ENCODE data around the gene DSE. TPM values are rescaled to one million over a fixed set of nuclear protein-coding genes. Genes with fewer than 3 reads are reported as not detected.

DSE gene
- total RNA-seq, 2 donors from 2014 or later: 5.8 to 6.0 TPM

DNA sequence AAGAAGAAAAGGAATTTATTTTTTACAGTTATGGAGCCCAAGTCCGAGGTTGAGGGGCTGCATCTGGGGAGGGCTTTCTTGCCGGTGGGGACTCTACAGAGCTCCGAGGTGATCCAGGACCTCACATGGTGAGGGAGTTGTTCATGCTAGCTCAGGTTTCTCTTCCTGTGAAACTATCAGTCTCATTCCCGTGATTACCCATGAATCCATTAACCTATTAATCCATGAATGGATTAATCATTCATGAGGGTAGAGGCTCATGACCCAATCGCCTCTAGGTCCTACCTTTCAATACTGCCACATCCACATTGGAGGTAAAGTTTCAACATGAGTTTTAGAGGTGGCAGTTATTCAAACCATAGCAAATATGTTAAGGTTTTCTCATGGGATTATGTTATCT, 3.8 kb downstream of the DSE start:
- Mint-ChIP-seq H3K36me3 (no peaks in the 10 kb centered on the region), H3K27ac (no peak overlapping the region), H3K9me3 (no peaks in the 10 kb centered on the region)
- ATAC-seq (no peak), DNase-seq (ENCODE audit: low spot score in 2 of 2) (no peak)

DNA sequence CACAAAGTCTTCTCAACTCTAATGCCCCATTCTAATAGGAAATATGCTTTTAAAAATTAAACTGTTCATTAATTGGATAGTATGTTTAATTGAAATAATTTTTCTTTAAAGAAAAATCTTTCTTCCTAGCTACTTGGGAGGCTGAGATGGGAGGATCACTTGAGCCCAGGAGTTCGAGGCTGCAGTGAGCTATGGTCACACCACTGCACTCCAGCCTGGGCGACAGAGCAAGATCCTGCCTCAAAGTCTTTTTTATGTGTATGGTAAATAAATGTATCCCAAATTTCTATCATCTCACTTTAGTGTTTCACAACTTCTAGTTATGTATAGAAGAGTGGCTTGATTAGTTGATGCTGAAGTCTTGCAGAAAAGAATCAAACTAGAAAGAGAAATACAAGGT, 4.5 kb downstream of the DSE start:
- ATAC-seq: no peak

DNA sequence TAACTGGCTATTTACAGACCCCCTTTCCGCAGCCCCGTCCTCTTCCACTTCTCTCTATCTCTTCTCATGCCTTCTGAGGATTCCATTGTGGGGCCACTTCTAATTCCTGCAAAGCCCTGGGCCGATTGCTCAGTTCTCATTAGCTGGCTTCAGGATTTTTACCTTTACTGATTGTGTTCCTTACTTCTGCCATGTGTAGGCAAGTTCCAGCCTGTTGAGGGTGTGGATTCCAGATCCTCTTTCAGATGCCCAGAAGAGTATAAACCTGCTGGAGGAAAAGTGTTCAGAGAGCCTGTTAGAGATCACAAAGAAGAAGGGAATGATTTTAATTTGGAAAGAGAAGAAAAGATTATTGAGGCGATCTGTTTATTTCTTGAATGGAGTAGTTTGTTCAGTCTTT, 5.4 kb downstream of the DSE start:
- ATAC-seq (no peak), DNase-seq (ENCODE audit: low spot score in 2 of 2) (no peak)
- Mint-ChIP-seq H3K9me3 (no peaks in the 10 kb centered on the region), H3K36me3 (no peaks in the 10 kb centered on the region), H3K27ac (no peak overlapping the region)

More for the DNA sequence above, 4.5 kb downstream of the DSE start:
- no peak overlapping the region for H3K27ac Mint-ChIP-seq
- no peaks in the 10 kb centered on the region for H3K9me3 Mint-ChIP-seq
- no peak for DNase-seq (ENCODE audit: low spot score in 2 of 2)
- H3K36me3 Mint-ChIP-seq: no peaks in the 10 kb centered on the region

DNA sequence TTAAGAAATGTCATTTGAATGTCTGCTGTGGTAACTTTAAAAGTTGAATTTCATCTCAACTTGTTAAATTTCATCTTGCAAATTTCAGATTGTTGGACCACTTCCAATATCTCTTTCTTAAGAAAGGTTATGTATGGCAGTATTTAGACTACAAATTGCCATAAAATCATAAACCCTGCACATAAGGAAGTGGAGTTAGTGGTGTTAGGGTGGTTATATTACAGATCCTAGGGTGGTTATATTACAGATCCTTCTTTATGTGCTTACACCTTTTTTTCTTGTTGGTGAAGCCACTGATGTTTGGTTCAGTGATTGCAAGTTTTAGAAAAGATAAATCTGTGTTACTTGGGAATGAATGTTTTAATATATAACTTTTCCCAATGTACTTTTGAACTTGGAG, 9.0 kb downstream of the DSE start:
- Mint-ChIP-seq H3K9me3 (no peaks in the 10 kb centered on the region), H3K36me3 (no peaks in the 10 kb centered on the region), H3K27ac (no peak overlapping the region)
- ATAC-seq (no peak), DNase-seq (ENCODE audit: low spot score in 2 of 2) (no peak)

DNA sequence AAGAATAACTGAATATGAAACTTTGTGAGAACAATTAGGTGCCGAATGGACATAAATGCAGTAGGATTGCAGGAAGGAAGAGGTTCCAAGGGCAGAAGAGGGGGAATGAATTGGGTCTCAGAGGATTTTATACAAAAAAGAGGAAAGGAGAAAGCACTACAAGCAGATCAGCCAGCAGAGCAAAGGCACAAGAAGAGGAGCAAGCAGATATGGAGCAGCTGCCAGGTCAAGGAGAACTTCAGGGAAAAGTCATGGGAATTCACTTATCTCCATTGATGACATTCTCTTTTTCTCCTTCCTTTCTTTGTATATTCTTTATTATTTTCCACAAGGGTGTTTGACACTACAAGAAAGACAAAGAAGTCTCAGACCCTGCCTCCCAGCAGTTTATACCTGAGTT, 9.6 kb downstream of the DSE start:
- Mint-ChIP-seq H3K36me3 (no peaks in the 10 kb centered on the region), H3K27ac (no peak overlapping the region), H3K9me3 (no peaks in the 10 kb centered on the region)
- ATAC-seq (no peak), DNase-seq (ENCODE audit: low spot score in 2 of 2) (no peak)

DNA sequence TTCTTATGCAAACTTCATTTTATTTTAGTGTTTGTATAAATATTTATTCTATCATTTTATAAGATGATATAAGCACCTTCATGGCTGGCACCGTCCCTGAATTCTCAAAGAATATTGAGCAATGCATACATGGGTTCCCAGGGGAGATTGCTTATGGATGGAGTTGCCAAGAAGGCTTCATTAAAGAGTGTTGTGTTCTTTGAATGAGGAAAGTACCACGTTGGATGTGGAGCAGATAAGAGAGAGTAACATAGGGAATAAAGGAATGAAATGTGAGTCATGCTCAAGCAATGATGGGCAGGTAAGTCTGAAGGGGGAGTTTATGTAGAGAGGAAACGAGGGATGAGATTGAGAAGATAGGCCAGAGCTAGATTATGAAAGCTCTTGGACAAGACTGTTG, 10.3 kb downstream of the DSE start:
- DNase-seq (ENCODE audit: low spot score in 2 of 2) (no peak), ATAC-seq (no peak)
- Mint-ChIP-seq H3K36me3 (no peaks in the 10 kb centered on the region), H3K27ac (no peak overlapping the region), H3K9me3 (no peaks in the 10 kb centered on the region)

DNA sequence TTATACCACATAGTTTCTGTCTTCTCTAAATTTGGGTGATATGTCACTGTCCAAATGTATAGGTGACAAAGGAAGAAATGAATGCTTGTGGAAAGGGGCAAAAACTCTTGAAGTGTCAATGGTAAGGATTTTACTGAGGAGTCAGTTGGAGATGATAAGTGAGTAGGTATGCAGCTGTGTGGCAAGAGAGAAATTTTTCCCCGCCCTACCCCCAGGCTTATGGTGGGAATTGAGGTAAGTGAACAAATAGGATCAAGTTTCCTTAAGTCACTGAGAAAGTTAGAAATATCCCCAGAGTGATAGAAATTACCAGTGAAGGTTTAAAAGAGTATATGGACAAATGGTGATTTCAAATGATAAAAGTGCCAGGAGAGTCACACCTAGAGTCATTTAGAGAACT, 11.8 kb downstream of the DSE start:
- no peak for ATAC-seq
- DNase-seq (ENCODE audit: low spot score in 2 of 2): no peak
- Mint-ChIP-seq H3K9me3 (no peaks in the 10 kb centered on the region), H3K36me3 (no peaks in the 10 kb centered on the region), H3K27ac (no peak overlapping the region)

DNA sequence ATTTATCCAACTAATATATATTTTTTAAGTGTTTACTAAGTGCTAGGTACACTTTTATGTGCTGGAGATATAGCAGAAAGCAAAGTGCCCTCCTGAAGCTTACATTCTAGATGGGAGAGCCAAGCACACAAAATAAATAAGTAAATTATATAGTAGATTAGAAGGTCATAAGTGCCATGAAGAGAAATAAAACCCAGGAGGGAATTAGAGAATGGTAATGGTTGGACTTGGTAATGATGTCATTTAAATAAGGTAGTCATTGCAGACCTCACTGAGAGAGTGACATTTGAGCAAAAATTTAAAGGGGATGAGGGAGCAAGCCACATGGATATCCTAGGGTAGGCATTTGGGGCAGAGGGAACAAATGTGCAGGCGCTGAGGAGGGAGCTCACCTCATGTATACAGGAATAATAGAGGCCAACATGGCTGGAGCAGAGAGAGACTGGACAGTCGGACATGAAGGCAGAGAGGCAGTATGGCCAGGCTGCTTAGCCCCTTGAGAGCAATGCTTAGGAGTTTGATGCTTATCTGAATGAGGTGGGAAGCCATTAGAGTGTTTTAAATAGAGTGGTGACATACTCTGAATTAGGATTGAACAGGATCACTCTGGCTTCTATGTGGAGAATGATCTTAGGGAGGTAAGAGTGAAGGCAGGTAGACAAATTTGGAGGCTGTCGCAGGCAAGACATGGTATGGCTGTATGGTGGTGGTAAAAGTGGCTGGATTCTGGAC, 14.1 kb downstream of the DSE start:
- Mint-ChIP-seq H3K9me3 (no peaks in the 10 kb centered on the region), H3K36me3 (no peaks in the 10 kb centered on the region), H3K27ac (peak overlapping the region in 1 of 2 donors; percentile 2)
- no peak for DNase-seq (ENCODE audit: low spot score in 2 of 2)
- no peak for ATAC-seq

DNA sequence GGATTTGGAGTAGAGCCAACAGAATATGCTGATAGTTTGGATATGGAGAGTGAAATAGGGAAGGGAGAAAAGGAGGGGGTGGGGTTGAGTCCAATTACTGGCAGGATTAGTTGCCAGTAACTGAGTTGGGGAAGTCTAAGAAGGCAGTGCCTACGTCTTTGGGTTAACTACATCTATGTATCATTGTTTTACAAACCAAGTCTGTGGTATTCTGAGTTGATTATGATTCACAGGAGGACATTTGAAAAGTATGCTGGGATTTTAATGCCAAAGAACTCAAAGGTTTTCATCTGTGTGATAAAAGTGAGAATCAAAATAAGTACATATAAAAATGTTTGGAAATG, 14.7 kb downstream of the DSE start:
- DNase-seq (ENCODE audit: low spot score in 2 of 2) (no peak), ATAC-seq (peak in 1 of 2 donors; percentile 51)
- Mint-ChIP-seq H3K36me3 (no peaks in the 10 kb centered on the region), H3K9me3 (no peaks in the 10 kb centered on the region), H3K27ac (no peak overlapping the region)

DNA sequence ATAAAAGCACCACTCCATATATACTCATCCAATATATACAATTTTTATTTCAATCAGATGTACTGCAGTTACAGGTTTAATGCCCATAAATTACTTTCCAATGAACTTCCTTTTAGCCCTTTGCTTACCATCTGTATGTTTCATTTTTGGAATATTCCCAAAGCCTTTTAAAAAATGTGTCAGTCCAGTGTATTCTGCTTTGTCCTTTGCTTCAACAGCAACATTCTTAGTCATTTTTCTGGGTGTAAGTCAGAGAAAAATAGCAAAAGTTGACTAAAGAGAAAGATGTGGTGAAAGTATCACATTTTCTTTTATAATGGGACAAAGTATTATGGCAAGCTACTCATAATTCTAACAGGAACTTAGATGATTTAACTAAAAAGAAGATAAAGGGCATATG, 15.2 kb downstream of the DSE start:
- ATAC-seq (no peak), DNase-seq (ENCODE audit: low spot score in 2 of 2) (no peak)

DNA sequence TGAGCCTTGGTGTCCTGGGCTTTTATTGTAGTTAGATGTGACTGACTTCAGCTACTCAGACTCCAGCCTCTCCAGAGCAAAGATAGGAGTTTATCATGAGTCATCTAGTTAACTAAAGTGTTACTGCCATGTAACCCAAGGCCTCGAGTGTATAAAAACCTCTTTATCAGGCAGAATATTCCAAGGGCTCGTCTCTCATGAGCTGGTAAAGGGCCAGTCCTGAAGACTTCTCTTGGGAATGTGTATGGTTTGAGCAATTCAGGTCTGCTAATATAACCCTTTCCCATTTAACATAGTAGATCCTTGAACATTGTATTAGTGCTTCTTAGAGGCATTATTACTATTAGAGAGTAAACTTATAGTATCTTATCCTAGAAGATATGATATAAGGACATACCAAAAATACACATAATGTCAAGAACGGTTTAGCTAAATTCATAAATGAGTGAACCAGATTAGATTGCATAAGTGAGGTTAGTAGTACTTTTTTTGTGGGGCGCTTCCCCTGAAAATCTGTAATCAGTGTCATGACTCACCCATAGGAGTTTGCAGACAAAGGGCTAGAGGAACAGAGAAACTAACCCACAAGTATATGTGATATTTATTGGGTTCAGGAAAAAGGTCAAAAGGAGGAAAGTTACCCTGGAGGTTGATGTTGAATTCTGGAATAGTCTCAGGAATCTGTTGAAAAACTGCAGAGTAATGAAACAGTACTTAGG, 16.0 kb downstream of the DSE start:
- peak; percentile 35 to 60 for ATAC-seq
- no peak overlapping the region for H3K27ac Mint-ChIP-seq

More for the DNA sequence above, 15.2 kb downstream of the DSE start:
- no peaks in the 10 kb centered on the region for H3K36me3 Mint-ChIP-seq
- no peaks in the 10 kb centered on the region for H3K9me3 Mint-ChIP-seq
- H3K27ac Mint-ChIP-seq: no peak overlapping the region

DNA sequence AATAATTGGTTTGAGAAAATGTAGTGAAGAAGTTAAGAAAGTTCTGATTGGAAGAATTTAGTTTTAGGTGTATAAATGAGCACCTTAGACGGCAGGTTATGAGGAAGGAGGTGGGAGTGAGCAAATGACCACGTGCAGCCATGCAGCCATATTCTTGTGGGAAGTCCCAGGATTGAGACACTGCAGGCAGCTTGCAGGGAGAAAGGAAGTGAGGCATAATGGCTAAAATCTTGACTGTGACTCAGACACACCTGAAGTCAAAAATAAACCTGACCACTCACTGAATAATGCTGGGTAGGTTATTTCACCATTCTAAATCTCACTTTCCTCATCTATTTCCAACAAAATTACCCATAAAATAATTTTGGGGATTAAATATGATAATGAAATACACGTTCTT, 16.6 kb downstream of the DSE start:
- DNase-seq (ENCODE audit: low spot score in 2 of 2) (no peak), ATAC-seq (peak; percentile 62 to 92)
- Mint-ChIP-seq H3K9me3 (no peaks in the 10 kb centered on the region), H3K36me3 (no peaks in the 10 kb centered on the region), H3K27ac (peak overlapping the region in 1 of 2 donors; percentile 31)

More for the DNA sequence above, 16.0 kb downstream of the DSE start:
- H3K36me3 Mint-ChIP-seq: no peaks in the 10 kb centered on the region
- H3K9me3 Mint-ChIP-seq: no peaks in the 10 kb centered on the region
- DNase-seq (ENCODE audit: low spot score in 2 of 2): no peak

DNA sequence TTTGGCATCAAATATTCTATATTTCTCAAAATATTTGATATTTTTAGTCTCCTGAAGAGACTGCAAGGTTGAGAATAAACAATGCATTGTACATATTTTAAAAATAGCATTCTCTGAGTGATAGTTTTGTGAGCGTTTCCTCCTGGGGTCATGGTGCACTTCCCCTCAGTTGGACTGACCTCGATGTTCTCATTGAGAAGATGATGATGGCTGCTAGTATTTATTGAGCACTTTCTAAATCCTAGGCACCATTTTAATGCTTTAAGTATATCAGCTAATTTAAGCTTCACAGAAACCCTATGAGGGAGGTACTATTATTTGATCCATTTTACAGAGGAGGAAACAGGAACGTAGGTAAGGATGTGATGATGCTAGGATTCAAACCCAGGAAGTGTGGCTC, 18.2 kb downstream of the DSE start:
- Mint-ChIP-seq H3K36me3 (no peaks in the 10 kb centered on the region), H3K27ac (no peak overlapping the region), H3K9me3 (no peaks in the 10 kb centered on the region)
- ATAC-seq (no peak), DNase-seq (ENCODE audit: low spot score in 2 of 2) (no peak)

DNA sequence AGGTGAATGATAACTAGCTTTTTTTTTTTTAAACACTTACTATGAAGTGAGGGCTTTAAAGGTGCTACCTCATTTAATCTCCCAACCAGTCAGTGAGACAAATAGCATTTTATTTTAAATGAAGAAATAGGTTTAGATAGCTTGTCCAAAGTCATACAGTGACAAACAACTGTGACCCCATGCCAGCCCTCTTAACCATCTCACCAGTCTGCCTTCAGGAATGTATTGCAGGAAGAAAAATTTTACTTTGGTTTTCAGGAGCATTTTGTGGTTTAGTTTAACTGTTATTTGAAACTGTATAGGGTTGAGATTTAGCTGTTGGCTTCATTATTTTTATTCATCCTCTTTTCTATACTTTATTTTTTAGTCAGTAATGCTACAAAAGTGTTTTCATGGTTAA, 18.6 kb downstream of the DSE start:
- no peaks in the 10 kb centered on the region for H3K9me3 Mint-ChIP-seq
- ATAC-seq: no peak
- H3K36me3 Mint-ChIP-seq: no peaks in the 10 kb centered on the region
- H3K27ac Mint-ChIP-seq: no peak overlapping the region
- no peak for DNase-seq (ENCODE audit: low spot score in 2 of 2)

DNA sequence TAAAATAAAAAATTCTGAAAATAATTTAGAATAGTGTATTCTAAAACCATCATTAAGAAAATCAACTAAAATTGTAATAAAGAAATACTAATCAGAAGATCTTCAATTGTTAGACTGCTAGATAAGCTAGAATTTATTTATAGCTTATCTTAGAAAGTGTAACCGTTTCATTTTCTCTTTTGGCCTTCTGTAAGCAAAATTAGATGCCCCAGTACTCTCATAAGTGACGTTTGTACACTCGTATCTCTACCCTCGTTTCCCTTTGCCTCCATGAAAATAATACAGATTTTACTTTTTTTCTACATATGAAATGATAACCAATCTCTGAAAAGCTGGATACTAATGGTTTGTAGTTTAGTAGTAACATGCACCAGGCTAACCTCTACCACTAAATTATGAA, 19.8 kb downstream of the DSE start:
- Mint-ChIP-seq H3K9me3 (no peaks in the 10 kb centered on the region), H3K27ac (no peak overlapping the region), H3K36me3 (no peaks in the 10 kb centered on the region)
- ATAC-seq (no peak), DNase-seq (ENCODE audit: low spot score in 2 of 2) (no peak)

DNA sequence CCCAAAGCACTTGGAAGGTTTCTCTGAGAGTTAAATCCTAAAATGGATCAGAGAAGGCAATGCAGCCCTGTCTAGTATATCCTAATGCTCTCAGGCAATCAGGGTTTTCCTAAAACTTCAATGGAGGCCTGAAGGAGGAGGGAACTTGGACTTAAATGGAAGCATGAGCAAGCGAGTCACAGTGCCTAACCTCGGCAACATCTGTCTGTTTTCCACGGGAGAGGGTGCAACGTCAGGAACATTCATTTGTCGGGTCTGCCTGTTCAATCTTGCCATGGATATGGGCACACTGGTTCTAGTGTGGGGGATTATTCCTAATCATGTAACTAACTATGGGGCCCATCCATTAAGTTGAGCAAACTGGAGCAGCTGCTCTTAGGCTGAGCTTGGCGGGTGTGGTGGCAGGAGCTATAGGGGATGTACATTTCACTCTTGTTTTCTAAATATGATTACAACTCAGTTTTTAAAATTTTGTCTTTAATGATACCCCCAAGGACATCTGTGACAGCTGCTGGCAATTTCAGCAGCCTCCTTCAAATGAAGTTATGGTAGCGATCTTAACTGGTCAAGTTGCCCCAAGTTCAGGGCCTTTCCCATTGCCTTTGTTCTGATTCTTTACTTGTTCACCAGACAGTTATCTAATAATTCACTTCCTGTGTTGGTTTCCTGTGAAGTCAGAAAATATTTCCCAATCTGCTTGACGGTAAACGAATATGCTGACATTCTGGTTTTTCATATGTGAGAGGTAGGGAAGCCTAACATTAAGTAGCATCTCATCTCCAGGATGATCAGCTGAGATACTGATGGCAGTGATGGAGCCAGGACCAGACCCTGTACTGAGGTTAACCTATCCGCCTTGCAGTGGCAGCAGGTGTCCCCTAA, 21.6 kb downstream of the DSE start:
- Mint-ChIP-seq H3K36me3 (no peaks in the 10 kb centered on the region), H3K27ac (no peak overlapping the region), H3K9me3 (no peaks in the 10 kb centered on the region)
- ATAC-seq: no peak
- no peak for DNase-seq (ENCODE audit: low spot score in 2 of 2)

DNA sequence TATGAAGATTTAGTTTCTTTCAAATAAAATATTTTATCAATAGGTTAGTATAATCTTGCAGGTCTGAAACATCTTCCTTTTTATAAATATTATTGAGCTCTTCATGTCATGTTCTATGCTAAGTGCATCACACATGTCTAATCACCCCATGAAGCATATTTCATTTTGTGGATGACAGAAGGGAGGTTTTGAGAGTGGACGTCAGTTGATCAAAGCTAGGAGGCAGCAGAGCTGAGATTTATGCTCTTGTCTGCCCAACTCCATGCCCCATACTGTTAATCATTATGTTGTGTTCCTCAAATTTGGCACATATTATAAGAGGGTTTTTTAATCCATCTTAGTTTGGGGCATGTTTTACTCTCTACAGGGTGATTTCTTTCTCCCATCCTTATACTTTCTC, 22.7 kb downstream of the DSE start:
- no peak for DNase-seq (ENCODE audit: low spot score in 2 of 2)
- H3K36me3 Mint-ChIP-seq: no peaks in the 10 kb centered on the region
- no peaks in the 10 kb centered on the region for H3K9me3 Mint-ChIP-seq
- ATAC-seq: no peak
- no peak overlapping the region for H3K27ac Mint-ChIP-seq
